Stimulated activated CD4-positive, alpha-beta T cell treated with anti-CD3 and anti-CD28 coated beads, Interleukin-4, amount 100 ng/mL, for 1 hour (primary cell): ENCODE results near the gene CPNE4.

Experiments used
- DNase-seq: peaks from one replicate; pipeline ENCODE4 v3.0.0-alpha.2; 2020

The CPNE4 gene

DNA sequence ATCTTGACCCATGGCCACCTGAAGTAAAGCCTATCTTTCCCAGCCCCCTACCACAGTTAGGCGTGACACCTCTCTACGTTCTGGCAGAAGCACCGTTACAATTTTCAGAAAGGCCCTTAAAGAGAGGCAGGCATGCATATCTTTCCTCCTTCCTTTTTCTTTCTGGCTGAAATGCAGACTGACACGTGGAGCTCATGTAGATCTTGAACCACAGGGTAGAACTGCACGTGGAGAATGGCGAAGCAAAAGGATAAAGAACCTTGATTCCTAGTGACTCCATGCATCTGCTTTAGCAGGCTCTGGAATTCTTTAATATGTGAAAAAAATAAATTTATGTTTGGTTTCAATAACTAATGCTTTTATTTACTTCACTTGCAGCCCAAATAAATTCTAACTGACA, 166.6 kb downstream of the CPNE4 start:
- DNase-seq, result no peak

DNA sequence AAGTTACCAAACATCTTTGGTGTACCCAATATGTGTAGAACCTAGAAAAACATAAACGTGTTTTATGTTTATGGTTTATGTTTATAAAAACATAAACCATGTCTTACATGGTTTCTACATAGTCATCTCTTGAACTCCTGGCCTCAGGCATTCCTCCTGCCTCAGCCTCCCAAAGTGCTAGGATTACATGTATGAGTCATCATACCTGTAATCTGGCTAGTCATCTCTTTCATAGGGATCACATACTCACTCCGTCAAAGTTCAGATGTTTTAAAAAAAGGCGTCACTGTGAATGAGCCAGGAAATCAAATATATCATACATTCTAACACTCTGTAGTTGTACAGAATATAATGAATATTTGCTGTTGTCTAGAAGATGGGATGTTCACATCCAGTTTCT, 178.6 kb downstream of the CPNE4 start:
- no peak for DNase-seq

DNA sequence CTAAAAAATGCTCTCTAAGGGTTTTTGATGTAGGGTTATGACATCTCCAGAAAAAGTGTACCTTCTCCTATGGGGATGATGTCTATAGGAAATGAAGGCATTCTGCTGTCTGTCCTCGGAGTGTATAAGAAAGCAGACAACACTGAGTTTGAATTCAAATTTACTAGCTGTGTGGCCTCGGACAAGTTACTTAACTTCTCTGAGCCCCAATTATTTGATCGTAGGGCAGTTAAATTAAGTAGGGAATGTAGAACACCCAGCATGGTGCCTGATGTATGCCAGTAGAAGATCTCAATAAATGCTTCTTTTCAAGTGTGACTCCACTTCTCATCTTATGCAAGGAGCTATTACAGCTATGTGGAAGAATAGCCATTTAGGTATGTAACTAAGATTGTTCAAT, 184.6 kb downstream of the CPNE4 start:
- DNase-seq, result no peak

DNA sequence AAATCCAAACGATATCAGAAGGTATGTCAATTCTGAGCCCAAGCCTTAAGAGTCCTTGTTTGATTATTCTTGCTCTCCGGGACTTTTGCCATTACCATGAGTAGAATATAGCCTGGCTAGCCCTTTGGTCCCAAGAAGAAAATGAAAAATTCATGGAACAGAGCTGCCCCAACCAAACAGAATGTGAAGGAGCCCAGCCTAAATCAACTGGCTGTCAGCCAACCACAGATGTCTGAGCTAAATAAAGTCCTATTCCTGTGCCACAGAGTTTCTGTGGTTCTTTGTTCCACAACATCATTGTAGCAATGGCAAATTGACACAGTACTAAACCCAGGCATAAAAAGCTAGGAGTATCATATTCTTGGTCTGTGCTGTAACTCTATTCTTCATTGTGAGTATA, 185.2 kb downstream of the CPNE4 start:
- no peak for DNase-seq

DNA sequence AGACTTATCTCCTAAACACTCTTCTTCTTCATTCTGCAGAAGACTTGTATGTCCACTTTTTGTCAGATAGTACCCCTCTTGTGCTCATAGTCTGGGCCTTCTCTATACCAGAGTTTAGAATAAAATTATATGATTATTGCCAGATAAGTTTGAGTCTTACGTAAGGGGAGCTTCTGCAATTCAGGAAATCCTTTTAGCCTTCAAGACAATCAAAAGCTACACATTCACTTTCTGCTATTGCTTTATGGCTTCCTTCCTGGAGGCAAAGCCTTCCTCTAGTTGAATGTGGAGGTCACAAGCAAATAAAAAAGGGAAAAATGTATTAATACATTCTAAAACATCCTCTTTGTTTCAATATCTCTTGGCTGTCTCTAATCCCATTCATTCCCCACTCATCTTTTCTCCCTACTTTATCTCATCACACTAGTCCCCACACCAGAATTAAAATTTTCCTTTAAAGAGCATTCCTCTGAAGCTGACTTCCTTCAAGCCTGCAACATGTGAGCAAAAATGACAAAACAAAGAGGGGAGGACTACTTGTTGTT, 186.8 kb downstream of the CPNE4 start:
- DNase-seq, result no peak

DNA sequence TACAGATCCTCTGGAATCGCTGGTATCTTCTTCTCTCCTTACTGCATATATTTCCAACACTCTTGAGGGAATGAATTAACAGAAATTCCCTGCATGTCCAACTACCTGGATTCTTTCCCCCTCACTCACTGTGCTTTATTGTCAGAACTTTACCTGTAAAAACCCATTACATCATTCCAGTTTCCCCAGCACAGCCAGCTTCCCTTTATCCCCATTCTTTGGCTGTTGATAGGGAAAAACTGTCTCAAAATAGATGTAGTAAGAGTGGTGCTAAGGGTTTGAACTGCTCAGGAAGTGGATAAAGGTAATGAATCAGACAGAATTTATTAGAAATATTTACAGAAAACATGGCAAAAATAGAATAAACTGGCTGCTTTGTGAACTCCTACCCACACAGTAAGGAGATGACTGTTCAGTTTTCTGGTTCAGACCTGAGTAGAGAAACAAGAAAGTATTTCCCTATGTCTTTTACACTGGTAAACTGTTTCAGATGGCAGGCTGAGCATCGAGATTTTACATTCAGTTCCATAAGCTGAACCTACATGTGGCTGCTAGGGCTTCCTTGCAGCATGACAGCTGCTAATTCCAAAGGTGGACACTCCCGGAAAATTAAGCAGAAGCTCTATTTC, 188.4 kb downstream of the CPNE4 start:
- DNase-seq, result no peak

DNA sequence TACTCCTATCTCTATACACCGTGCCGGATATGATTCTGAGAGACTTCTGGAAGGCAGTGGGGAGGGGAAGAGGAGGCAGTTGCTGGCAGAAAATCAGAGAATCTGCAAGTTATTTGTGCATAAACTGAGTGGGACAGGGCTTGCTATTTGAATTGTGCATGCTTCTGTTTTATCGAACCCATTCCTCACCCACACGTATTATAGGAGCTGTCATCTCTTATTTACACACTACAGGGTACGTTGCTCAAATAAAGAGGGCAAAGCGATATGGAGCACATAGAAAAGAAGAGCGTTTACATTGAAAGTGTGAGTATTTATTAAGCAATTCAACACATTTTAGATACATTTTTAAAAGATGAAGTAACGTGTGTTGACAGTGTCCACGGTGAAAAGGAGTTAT, 191.6 kb downstream of the CPNE4 start:
- no peak for DNase-seq

DNA sequence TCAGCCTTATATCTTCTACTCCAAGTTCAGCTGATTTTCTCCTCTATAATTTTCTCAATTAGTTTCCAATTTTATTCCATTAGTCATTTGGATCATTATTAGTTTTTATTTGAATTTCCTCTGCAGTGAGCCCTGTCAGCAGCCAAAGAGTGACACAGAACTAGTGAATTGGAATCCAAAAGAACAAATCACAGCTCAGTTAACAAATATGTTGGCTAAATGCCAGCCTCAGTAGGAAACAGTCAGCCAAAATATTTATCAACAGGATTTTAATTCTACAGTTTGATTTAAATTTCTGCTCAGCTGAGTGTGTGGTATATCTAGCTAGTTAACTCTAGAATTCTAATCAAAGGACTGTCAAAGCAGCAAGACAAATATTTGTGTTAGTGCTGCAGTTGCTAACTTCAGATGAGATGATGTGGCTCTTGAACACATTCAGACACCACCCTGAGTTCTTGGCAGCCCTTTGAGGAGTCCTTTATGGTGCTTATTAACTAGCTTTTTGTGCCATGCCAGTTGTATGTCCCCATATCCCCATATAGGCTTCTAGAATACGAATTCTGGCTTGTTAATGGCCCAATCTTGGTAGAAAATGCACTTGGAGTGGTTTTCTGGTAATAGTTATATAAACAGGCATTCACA, 194.5 kb downstream of the CPNE4 start:
- DNase-seq, result no peak

DNA sequence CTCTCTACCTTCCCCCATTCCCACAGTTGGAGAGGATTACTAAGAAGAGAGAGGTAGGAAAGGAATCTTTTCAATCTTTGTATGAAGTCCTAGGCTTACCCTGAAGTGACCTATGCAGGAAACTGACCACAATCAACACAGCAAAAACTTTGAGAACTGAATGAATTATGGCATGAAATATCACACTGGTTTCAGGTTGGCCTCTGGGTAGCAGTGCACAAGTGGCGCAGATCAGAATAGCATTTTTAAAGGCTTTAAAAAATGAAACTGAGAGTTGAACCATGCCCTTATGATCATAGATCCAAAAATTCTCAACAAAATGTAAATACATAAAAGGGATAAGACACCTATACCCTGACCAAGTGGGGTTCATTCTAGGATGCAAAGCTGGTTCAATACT, 198.9 kb downstream of the CPNE4 start:
- no peak for DNase-seq

DNA sequence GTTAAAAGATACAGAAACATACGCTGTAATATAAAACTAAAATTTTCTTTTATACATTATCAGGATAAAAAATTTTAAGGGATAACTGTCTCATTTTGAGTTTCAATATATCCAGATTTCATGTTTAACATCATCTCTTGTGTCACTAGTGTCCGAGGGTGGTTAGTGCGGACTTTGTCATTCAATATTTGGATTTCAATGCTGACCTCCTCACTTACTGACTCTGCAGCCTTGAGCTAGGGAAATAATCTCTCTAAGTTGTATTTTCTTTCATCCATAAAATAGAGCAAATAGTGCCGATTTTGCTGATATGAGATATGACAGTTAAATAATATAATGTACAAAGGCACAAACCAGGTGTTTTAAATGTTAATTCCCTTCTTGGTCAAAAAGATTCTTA, 203.2 kb downstream of the CPNE4 start:
- DNase-seq, result no peak

DNA sequence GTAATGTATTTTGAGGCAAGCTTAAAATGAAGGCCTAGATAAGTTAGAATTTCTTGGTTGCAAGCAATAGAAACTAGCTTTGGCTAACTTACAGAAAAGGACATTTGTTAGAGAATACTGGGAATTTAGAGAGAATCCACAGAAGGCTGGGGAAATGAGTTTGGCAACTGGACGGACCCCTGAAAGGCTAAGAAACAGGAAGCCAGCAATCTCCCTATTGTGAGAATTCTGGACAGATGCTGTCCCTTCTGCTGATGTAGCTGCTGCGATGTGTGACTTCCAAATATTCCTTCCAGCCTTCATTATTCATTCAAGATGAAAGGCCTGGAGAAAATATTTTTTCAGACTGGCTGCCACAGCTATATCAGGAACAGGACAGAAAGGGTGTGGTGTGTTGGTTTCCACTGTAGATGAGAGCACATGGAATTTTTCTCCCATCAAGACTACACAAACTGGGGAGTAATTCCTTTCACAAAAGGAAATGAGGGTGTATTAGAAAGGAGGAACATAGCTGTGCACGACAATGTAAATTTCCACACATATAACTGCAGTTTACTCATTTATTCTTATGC, 213.5 kb downstream of the CPNE4 start:
- DNase-seq, result no peak

DNA sequence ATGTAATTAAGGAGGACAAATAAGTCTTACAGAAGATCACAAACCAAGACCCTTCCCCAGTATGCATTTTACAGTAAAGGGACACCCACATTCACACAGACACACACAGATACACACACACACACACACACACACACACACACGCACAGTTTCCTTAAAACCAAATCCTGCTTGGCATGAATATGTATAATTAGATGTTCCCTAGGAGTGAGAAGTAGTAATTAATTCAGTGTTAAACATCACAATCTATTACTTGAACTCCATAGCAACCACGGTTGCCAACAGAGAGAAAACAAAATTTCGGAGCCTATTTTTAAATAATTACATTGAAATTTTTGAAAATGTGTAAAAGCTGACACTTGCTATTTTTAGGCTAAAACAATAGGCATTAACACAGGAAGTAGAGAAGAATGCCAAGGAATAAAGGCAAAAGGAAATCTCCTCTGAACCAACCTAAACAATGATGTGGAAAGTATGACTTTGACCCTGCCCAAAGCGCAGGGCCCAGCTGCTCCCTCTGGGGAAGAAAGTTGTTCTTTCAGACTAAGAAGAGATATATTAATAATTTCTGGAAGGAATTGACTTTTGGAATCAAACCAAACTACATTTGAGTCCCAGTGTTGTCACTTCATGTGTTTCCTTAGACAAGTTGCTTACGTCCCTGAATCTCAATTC, 215.3 kb downstream of the CPNE4 start:
- no peak for DNase-seq

DNA sequence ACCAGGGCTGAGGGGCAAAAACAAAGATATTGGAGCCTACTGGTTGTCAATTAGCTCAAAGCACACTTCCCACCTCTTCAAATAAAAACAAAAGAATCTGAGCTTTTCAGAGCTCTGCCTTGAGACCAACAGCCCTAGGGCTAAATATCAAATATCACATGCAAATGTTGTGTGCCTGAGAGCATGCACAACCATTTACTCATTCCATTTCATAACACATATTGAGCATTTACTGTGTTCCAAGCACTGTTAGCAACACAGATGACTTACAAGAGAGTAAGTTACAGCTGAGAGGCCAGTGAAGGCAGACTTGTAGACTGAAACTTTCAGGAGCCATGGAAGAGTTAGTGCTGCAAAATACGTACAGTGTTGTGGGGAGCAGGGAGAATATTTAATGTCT, 222.4 kb downstream of the CPNE4 start:
- no peak for DNase-seq

DNA sequence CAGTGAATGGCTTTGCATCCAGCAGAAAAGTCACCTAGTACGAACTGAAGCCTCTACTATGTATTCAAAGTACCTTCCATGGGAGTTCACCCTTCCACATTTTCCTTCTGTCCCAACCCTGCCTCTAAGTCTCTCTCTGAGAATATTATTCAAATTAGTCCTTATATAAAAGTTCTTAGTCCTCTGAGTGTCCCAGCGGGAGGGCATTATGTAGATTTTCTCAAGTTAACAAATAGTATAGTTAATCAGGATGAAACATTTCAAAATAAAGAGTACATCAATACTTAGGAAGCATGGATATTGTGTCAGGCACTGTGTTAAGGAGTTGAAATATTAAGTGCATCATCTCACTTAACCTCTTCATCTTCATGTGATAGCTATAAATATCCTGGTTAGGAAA, 223.3 kb downstream of the CPNE4 start:
- DNase-seq, result no peak

DNA sequence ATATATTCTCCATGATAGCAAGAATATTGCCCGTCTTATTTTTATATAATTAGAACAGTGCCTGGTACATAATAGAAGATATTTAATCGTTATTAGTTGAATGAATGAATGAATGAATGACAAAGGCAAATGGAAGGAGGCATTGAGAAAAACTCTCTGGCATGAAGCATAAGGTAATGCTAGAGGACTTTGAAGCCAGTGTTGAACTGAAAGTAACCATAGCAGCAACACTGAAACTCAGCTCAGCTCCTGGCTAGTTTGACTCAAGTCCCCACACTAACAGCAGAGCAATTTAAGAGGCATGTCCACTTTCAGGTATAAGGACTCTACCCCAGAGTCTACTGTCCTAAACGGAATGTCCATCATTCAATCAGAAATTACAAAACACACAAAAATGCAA, 227.0 kb downstream of the CPNE4 start:
- DNase-seq, result no peak

DNA sequence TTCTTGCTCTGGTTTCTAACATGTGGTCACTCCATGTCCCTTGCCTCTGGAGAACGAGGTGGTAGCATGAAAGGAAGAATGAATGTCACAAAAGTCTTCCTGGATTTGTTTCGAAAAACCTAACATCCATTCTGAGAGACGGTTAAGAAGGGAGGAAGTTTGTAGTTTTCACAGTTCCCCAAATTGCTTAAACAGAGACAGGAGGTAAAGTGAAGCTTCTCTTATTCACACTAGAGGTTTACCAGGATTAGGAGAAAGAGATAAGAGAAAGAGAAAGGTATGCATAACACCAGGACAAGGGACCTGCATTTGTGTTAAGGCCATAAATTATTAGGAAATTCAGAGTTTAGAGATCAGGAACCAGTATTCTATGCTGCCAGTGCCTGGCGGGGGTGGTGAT, 228.1 kb downstream of the CPNE4 start:
- no peak for DNase-seq

DNA sequence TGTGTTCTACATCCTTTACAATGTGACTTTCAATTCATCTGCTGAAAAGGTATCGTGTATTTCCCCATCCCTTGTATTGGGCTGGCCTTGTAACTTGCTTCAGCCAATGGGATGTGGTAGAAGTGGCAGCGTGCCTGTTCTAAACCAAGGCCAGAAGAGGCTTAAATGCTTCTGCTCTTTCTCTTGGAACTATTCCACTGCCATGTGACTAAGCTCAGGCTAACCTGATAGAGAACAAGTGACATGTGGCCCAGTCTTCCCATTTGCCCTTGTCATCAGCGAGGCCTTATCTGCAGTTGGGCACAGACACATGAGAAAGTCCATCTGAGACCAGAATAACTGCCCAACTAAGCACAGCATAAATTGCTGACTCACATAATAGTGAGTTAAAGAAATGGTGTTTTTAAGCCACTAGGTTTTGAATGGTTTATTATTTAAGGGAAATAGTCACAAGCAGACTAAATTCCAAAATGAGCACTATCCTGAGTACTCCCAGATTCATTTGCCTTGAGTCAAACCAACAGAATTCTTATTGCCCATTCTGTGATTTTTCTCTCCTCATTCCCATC, 230.2 kb downstream of the CPNE4 start:
- DNase-seq, result no peak

DNA sequence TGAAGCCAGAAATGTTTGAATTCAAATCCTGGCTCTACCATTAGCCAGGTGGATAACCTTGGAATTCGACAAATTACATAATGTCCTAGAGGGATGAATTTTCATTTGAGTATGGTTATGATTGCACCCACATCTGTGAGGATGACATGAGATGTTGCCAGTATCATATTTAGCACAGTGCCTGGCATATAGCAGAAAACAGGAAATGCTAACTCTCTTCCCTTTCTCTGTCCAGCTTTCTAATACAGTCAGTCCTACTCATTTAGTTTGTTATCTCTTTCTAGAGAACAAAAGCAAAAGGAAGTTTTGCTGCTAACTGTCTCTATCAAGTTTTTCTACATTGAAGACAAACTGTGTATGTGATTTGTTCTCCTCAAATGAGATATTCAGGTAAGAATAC, 231.7 kb downstream of the CPNE4 start:
- DNase-seq, result no peak

DNA sequence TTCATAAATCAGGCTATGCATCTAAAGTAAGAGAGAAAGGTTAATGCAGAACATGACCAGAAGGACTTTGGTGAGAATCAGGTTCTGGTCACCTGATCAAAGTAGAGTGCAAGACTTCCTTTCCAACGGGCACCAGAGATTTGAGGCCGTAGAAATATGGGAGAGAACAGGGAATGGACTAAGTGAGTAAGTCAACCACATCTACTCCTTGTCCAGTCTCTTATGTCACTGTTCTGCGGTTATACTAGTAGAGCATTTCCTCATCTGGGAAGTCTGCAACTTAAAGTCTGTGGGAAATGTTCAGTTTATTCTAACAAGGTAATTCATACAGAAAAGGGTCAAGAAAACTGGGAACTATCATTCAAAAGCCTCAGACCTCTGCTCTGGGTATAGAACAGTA, 232.8 kb downstream of the CPNE4 start:
- no peak for DNase-seq

DNA sequence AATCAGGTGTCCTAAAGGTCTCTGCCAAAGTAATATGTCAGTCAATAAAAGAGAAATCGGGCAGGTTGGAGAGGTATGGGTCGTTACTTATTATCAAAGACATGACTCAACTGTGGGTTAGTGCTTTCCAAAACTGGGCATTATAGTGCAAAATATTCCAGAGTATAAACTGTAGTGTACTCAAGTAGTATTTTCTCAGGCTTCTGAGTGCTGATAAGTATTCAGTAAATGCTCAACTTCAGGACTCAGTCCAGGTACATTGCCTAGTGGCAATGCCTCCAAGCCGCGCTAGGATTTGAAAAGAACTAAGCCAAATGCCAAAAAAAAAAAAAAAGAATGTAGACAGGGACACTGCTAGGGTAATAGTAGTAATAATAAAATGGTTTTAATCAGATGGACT, 233.2 kb downstream of the CPNE4 start:
- no peak for DNase-seq

DNA sequence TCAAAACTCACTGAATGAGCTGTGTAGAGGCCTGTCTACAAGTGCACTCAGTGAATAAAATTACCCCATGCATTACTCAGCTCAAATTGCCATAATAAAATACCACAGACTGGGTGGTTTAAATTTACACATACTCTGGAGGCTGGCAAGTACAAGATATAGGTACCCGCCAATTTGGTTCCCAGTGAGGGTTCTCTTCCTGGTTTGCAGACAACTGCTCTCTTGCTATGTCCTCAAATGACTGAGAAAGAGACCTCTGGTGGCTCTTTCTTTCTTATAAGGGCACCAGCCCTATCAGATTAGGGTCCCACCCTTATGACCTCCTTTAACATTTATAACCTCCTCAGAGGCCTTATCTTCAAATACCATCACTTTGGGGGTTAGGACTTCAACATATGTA, 237.0 kb downstream of the CPNE4 start:
- DNase-seq, result no peak

DNA sequence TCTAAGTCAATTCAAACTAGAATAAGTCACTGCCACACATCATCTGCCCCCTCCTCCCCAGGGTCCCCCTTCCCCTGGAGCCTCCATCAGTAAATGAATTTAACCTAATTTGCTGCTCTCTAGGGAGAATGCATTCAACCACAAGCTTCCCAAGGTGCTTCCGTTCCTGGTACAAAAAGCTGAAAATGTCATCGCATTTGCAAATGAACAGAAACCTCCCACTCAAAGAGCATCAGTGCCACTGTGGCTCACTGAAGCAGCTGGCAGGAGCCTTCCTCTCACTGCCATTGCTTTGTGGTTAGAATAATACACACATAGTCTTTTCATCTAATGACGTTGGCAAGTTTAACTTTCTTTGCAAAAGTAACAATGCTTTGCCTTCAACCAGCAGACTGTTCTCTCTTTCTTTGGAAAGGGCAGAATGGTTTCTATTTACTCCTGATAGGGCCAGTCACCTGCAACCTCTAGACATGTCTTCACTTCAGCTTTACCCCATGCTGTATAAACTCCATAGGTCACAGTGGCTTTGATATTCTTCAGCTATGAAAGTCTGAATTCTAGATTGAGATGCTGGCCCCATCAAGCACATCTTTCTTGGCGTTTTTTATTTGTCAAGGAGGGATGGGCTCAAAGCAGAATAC, 238.1 kb downstream of the CPNE4 start:
- no peak for DNase-seq

DNA sequence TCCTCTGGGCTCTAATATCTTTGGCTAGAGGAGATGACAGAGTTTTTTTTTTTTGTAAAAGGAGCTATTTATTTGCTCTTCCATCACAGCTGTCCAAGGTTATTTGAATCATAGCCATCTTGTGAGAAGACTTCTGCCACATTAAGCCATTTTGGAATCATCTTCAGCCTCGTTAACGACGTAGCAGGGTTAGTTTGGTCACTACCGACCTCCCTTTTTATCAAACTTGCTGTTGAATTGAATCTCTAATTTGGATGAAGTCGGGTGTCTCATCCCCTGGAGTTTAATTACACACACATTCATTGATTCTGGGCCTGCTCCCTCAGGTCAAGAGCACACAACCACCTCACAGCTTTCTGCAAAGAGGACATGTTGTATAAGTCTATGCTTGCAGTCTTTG, 238.7 kb downstream of the CPNE4 start:
- DNase-seq, result no peak
